Muscle of leg (tissue), 11 donors: ENCODE data around the gene NUTM2A. TPM values are rescaled to one million over a fixed set of nuclear protein-coding genes. Genes with fewer than 3 reads are reported as not detected.
"Not testable (repeated sequence)": the region's sequence is repeated elsewhere in the genome, so short reads cannot be mapped to it uniquely, and the experiment has no call there.

Source experiments
- DNase-seq: peaks from one replicate; pipeline ENCODE4 v3.0.0; 2013
- H3K27ac ChIP-seq: one replicate; pipeline ENCODE4 v1.5.1; 2013; ENCODE audit warnings: mild to moderate bottlenecking, low read length, control low read depth
- H3K27me3 ChIP-seq: one replicate; pipeline ENCODE4 v1.6.1; 2013; ENCODE audit warnings: low read length; ENCODE audit not compliant: control insufficient read depth, insufficient read depth
- H3K36me3 ChIP-seq: one replicate; pipeline ENCODE4 v1.6.1; 2013; ENCODE audit warnings: low read length; ENCODE audit not compliant: control insufficient read depth, insufficient read depth
- H3K4me1 ChIP-seq: one replicate; pipeline ENCODE4 v1.6.1; 2013; ENCODE audit warnings: low read length; ENCODE audit not compliant: control insufficient read depth, insufficient read depth
- H3K4me3 ChIP-seq: one replicate; pipeline ENCODE4 v1.5.1; 2013; ENCODE audit warnings: low read length, control low read depth
- H3K9me3 ChIP-seq: replicated peaks from 2 replicates; pipeline ENCODE4 v1.6.1; 2013; ENCODE audit warnings: low read depth, low read length; ENCODE audit not compliant: control insufficient read depth
- WGBS: methylation state at CpG from one replicate; pipeline ENCODE4 v1.1.5; 2013; ENCODE audit warnings: missing lambda C conversion rate; ENCODE audit not compliant: insufficient coverage; 5-methylcytosine and 5-hydroxymethylcytosine counted together
- polyA plus RNA-seq, 8 donors: library from polyadenylated mRNA; unstranded; fragments of 120-200 nt; gene quantifications; one replicate each; pipeline versions ENCODE4 v1.2.1 to v1.2.3, GENCODE V29; 2013; ENCODE audit warnings: inconsistent platforms in 1 of 8, low replicate concordance in 1 of 8; ENCODE audit not compliant: insufficient read length in 8 of 8, insufficient read depth in 1 of 8
- total RNA-seq: library from RNA; stranded (reverse); fragments of 120-200 nt; gene quantifications from one replicate; pipeline ENCODE4 v1.2.4, GENCODE V29; 2013

NUTM2A gene
- total and polyA plus RNA-seq, 9 donors, result 0.44 to 5.7 (median 2.4) TPM

- not testable (repeated sequence) for H3K27me3 ChIP-seq, DNase-seq, H3K4me1 ChIP-seq, H3K9me3 ChIP-seq, H3K4me3 ChIP-seq, H3K36me3 ChIP-seq, H3K27ac ChIP-seq
- WGBS, result no CpG with 5 or more reads among the region's 3 CpGs
Observed at GRCh38 chr10:87247335-87247734, 22.1 kb downstream of the NUTM2A start.

DNA sequence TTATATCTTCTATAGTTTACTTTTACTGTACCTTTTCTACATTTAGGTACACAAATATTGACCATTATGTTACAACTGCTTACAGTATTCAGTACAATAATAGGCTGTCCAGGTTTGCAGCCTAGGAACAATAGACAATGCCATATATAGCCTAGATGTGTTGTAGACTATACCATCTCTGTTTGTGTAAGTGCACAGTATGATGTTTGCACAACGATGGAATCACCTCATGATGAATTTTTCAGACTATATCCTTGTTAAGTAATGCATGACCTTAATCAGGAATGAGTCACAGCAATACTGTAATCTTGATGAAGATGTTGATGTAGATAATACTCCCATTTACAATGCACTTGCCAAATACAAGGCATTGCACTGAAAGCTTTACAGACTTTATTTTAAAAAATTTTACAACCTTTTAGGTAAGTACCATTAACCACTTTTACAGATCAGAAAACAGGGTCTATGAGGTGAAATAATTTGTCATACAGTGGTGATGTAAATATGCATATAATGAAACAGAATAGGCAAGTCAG, 23.6 kb downstream of the NUTM2A start:
- H3K27me3 ChIP-seq, H3K9me3 ChIP-seq, DNase-seq, H3K27ac ChIP-seq, H3K4me1 ChIP-seq, H3K36me3 ChIP-seq, H3K4me3 ChIP-seq: not testable (repeated sequence)
- WGBS, result no CpG with 5 or more reads among the region's 1 CpG

- H3K9me3 ChIP-seq, H3K4me3 ChIP-seq, DNase-seq, H3K36me3 ChIP-seq, H3K27ac ChIP-seq, H3K4me1 ChIP-seq, H3K27me3 ChIP-seq: not testable (repeated sequence)
- no CpG with 5 or more reads among the region's 1 CpG for whole genome bisulfite sequencing
Observed at GRCh38 chr10:87280749-87281392, 55.6 kb downstream of the NUTM2A start.

Other genes with a start within 250 kb of the NUTM2A start
- not detected for gene FAM25A, start 205.2 kb upstream of the NUTM2A start, total RNA-seq
- gene FAM25A, start 205.2 kb upstream of the NUTM2A start, polyA plus RNA-seq, result not detected
- gene GLUD1, start 130.6 kb upstream of the NUTM2A start, total RNA-seq, result 83.0 TPM
- 10 to 100 TPM; 53.2 to 75.6 (median 56.2) TPM for gene GLUD1, start 130.6 kb upstream of the NUTM2A start, polyA plus RNA-seq
- 30.9 TPM for gene SHLD2, start 130.2 kb upstream of the NUTM2A start, total RNA-seq
- 10 to 100 TPM; 17.0 to 25.7 (median 22.0) TPM for gene SHLD2, start 130.2 kb upstream of the NUTM2A start, polyA plus RNA-seq
- 5.7 TPM for gene NUTM2D, start 132.3 kb downstream of the NUTM2A start, total RNA-seq
- gene NUTM2D, start 132.3 kb downstream of the NUTM2A start, polyA plus RNA-seq, result 1 to 10 TPM; 5.8 to 8.8 (median 7.6) TPM